Liver (tissue), 9 donors: ENCODE results near the gene CDK5R1. TPM values are rescaled to one million over a fixed set of nuclear protein-coding genes. Genes with fewer than 3 reads are reported as not detected.

Source experiments
- DNase-seq: peaks from one replicate; pipeline ENCODE4 v3.0.0-alpha.2; 2017; ENCODE audit warnings: low spot score
- H3K27ac ChIP-seq, 2 donors: one replicate each; pipeline ENCODE4 v1.7.0; 2013; ENCODE audit warnings: inconsistent platforms in 2 of 2, low read length in 2 of 2, control low read depth in 1 of 2, low read depth in 1 of 2, mild to moderate bottlenecking in 1 of 2
- H3K27me3 ChIP-seq, 4 donors: one replicate each; pipeline versions ENCODE4 v1.6.1 to v1.7.0; 2013; ENCODE audit warnings: low read length in 3 of 4, inconsistent platforms in 1 of 4, mild to moderate bottlenecking in 1 of 4, moderate library complexity in 1 of 4; ENCODE audit not compliant: control insufficient read depth in 4 of 4, insufficient read depth in 4 of 4
- H3K36me3 ChIP-seq, 4 donors: one replicate each; pipeline versions ENCODE4 v1.6.1 to v1.7.0; 2013; ENCODE audit warnings: low read length in 3 of 4, mild to moderate bottlenecking in 3 of 4, low read depth in 1 of 4, moderate library complexity in 1 of 4; ENCODE audit not compliant: control insufficient read depth in 4 of 4, insufficient read depth in 3 of 4
- H3K4me1 ChIP-seq, 4 donors: one replicate each; pipeline versions ENCODE4 v1.6.1 to v1.7.0; 2013; ENCODE audit warnings: low read length in 3 of 4, mild to moderate bottlenecking in 3 of 4, moderate library complexity in 1 of 4; ENCODE audit not compliant: control insufficient read depth in 4 of 4, insufficient read depth in 4 of 4
- H3K4me3 ChIP-seq, 3 donors: one replicate each; pipeline versions ENCODE4 v1.6.1 to v1.7.0; 2013; ENCODE audit warnings: low read length in 3 of 3, control low read depth in 1 of 3, low read depth in 1 of 3, mild to moderate bottlenecking in 1 of 3
- H3K9ac ChIP-seq, 2 donors: one replicate each; pipeline ENCODE4 v1.7.0; 2013; ENCODE audit warnings: low read length in 2 of 2, mild to moderate bottlenecking in 2 of 2, moderate library complexity in 2 of 2, control low read depth in 1 of 2, low read depth in 1 of 2
- H3K9me3 ChIP-seq, 4 donors: one replicate each; pipeline versions ENCODE4 v1.6.1 to v1.7.0; 2013; ENCODE audit warnings: low read length in 3 of 4; ENCODE audit not compliant: control insufficient read depth in 4 of 4
- FOXA1 ChIP-seq: IDR thresholded peaks from 2 replicates; pipeline ENCODE4 v1.6.1; 2016; ENCODE audit warnings: antibody characterized with exemption
- FOXA2 ChIP-seq: IDR thresholded peaks from 2 replicates; pipeline ENCODE4 v1.6.1; 2016; ENCODE audit warnings: antibody characterized with exemption
- HNF4G ChIP-seq: IDR thresholded peaks from 2 replicates; pipeline ENCODE4 v1.6.1; 2016; ENCODE audit warnings: antibody characterized with exemption
- JUND ChIP-seq, 2 donors: IDR thresholded peaks; 2 replicates each; pipeline ENCODE4 v1.6.1; 2016; ENCODE audit warnings: antibody characterized with exemption in 2 of 2
- RAD21 ChIP-seq, 2 donors: IDR thresholded peaks; 2 replicates each; pipeline ENCODE4 v1.6.1; 2016; ENCODE audit warnings: antibody characterized with exemption in 2 of 2, mild to moderate bottlenecking in 2 of 2
- SP1 ChIP-seq: IDR thresholded peaks from 2 replicates; pipeline ENCODE4 v1.6.1; 2018; ENCODE audit warnings: antibody characterized with exemption, mild to moderate bottlenecking
- TAF1 ChIP-seq: conservative IDR thresholded peaks from 2 replicates; pipeline ENCODE4 v1.6.1; 2016; ENCODE audit warnings: antibody characterized with exemption, mild to moderate bottlenecking
- YY1 ChIP-seq: IDR thresholded peaks from 2 replicates; pipeline ENCODE4 v1.6.1; 2016; ENCODE audit warnings: antibody characterized with exemption, mild to moderate bottlenecking
- WGBS: extraction: QIAGEN DNeasy Blood & Tissue Kit; methylation state at CpG from one replicate; pipeline ENCODE4 v1.1.7; 2013; 5-methylcytosine and 5-hydroxymethylcytosine counted together
- polyA plus RNA-seq, 2 donors: library from polyadenylated mRNA; stranded (reverse) in 1 of 2; unstranded in 1 of 2; fragments of 200-250 nt in 1 of 2; fragments of >200 nt in 1 of 2; fragmentation: Nextera tagmentation in 1 of 2; extraction: Ambion mirVana in 1 of 2; gene quantifications; one replicate each; pipeline versions ENCODE4 v1.2.1 to v1.2.3, GENCODE V29; 2013 to 2015
- total RNA-seq, 2 donors: library from RNA; depleted of rRNA; stranded (reverse); fragments of >200 nt; gene quantifications; one replicate each; pipeline ENCODE4 v1.2.3, GENCODE V29; 2014
- TF ChIP-seq, protein P1 (sequence below): IDR thresholded peaks from 2 replicates; pipeline ENCODE4 v1.6.1; 2016; ENCODE audit warnings: antibody characterized with exemption, mild to moderate bottlenecking
- TF ChIP-seq, protein P2 (sequence below): IDR thresholded peaks from 2 replicates; pipeline ENCODE4 v1.6.1; 2016; ENCODE audit warnings: antibody characterized with exemption
- TF ChIP-seq, protein P3 (sequence below): IDR thresholded peaks from 2 replicates; pipeline ENCODE4 v1.6.1; 2016; ENCODE audit warnings: antibody characterized with exemption
- TF ChIP-seq, protein P4 (sequence below): IDR thresholded peaks from 2 replicates; pipeline ENCODE4 v1.6.1; 2016; ENCODE audit warnings: antibody characterized with exemption
- TF ChIP-seq, protein P5 (sequence below): fragments of 150-350 bp; IDR thresholded peaks from 2 replicates; pipeline ENCODE4 v1.5.1; 2017; ENCODE audit warnings: improper control_type of control experiment, low read depth, low read length; ENCODE audit not compliant: missing input control
- donor health status: healthy.
- donor health status: healthy.
- donor health status: healthy.
- donor health status: healthy.
- donor health status: healthy.

Gene CDK5R1
- total and polyA plus RNA-seq, 4 donors, result 0.08 to 0.93 (median 0.64) TPM

DNA sequence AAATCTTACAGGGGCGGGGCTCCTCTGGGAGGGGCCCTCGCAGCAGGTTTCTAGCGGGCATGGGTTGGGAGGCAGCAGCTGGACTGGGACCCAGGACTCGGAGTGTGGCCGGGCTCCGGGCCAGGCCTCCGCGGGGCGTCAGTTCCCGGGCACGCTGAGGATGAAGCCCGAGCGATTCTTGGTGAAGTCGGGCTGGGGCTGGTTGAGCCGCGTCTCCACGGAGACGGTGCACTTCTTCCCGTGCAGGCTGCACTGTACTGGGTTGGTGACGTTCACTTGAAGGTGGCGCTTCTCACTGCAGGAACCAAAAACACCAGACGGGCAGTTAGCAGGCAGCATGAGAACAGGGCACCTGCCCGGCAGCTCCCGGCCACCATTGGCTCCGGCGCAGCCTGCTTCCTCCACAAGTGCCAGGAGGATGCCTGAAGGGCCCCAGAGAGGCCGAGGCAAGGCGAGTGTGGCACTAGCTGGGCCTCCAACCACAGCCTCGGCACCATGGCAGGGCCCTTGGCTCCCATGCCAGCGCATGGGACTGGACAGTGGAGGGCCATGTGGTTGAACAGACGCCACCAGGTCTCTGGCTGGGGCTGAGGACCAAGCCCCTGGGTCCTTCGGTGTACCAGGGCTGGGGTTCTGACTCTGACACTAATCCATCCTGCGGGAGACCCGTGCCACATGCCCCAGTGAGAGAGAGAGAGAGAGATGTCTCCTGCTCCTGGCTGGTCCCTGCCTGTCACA, 8.0 kb downstream of the CDK5R1 start:
- H3K27me3 ChIP-seq, result no peaks in the 10 kb centered on the region
- H3K36me3 ChIP-seq, result no peaks in the 10 kb centered on the region
- DNase-seq, result no peak
- TF ChIP-seq FOXA2 (no peak), YY1 (no peak), TAF1 (no peak), SP1 (no peak), RAD21 (IDR thresholded peaks at IDR 0.05) (no peak), HNF4G (no peak), FOXA1 (no peak), JUND (IDR thresholded peaks at IDR 0.05) (no peak)
- TF ChIP-seq, protein P1, sequence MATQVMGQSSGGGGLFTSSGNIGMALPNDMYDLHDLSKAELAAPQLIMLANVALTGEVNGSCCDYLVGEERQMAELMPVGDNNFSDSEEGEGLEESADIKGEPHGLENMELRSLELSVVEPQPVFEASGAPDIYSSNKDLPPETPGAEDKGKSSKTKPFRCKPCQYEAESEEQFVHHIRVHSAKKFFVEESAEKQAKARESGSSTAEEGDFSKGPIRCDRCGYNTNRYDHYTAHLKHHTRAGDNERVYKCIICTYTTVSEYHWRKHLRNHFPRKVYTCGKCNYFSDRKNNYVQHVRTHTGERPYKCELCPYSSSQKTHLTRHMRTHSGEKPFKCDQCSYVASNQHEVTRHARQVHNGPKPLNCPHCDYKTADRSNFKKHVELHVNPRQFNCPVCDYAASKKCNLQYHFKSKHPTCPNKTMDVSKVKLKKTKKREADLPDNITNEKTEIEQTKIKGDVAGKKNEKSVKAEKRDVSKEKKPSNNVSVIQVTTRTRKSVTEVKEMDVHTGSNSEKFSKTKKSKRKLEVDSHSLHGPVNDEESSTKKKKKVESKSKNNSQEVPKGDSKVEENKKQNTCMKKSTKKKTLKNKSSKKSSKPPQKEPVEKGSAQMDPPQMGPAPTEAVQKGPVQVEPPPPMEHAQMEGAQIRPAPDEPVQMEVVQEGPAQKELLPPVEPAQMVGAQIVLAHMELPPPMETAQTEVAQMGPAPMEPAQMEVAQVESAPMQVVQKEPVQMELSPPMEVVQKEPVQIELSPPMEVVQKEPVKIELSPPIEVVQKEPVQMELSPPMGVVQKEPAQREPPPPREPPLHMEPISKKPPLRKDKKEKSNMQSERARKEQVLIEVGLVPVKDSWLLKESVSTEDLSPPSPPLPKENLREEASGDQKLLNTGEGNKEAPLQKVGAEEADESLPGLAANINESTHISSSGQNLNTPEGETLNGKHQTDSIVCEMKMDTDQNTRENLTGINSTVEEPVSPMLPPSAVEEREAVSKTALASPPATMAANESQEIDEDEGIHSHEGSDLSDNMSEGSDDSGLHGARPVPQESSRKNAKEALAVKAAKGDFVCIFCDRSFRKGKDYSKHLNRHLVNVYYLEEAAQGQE, result no peak
- TF ChIP-seq, protein P2, sequence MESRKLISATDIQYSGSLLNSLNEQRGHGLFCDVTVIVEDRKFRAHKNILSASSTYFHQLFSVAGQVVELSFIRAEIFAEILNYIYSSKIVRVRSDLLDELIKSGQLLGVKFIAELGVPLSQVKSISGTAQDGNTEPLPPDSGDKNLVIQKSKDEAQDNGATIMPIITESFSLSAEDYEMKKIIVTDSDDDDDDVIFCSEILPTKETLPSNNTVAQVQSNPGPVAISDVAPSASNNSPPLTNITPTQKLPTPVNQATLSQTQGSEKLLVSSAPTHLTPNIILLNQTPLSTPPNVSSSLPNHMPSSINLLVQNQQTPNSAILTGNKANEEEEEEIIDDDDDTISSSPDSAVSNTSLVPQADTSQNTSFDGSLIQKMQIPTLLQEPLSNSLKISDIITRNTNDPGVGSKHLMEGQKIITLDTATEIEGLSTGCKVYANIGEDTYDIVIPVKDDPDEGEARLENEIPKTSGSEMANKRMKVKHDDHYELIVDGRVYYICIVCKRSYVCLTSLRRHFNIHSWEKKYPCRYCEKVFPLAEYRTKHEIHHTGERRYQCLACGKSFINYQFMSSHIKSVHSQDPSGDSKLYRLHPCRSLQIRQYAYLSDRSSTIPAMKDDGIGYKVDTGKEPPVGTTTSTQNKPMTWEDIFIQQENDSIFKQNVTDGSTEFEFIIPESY, result no peak
- TF ChIP-seq, protein P3, sequence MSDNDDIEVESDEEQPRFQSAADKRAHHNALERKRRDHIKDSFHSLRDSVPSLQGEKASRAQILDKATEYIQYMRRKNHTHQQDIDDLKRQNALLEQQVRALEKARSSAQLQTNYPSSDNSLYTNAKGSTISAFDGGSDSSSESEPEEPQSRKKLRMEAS, result no peak
- TF ChIP-seq, protein P4, sequence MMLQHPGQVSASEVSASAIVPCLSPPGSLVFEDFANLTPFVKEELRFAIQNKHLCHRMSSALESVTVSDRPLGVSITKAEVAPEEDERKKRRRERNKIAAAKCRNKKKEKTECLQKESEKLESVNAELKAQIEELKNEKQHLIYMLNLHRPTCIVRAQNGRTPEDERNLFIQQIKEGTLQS, result no peak
- TF ChIP-seq, protein P5, sequence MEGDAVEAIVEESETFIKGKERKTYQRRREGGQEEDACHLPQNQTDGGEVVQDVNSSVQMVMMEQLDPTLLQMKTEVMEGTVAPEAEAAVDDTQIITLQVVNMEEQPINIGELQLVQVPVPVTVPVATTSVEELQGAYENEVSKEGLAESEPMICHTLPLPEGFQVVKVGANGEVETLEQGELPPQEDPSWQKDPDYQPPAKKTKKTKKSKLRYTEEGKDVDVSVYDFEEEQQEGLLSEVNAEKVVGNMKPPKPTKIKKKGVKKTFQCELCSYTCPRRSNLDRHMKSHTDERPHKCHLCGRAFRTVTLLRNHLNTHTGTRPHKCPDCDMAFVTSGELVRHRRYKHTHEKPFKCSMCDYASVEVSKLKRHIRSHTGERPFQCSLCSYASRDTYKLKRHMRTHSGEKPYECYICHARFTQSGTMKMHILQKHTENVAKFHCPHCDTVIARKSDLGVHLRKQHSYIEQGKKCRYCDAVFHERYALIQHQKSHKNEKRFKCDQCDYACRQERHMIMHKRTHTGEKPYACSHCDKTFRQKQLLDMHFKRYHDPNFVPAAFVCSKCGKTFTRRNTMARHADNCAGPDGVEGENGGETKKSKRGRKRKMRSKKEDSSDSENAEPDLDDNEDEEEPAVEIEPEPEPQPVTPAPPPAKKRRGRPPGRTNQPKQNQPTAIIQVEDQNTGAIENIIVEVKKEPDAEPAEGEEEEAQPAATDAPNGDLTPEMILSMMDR, result no peak
- no peak overlapping the region for H3K9ac ChIP-seq
- 91% methylated on average over 34 of the region's 34 CpGs for WGBS
- H3K4me3 ChIP-seq, result no peak overlapping the region
- H3K4me1 ChIP-seq, result peaks cover 0 to 6% (median 1%) of the 10 kb centered on the region in 4 donors
- H3K27ac ChIP-seq, result no peak overlapping the region
- H3K9me3 ChIP-seq, result no peaks in the 10 kb centered on the region
